ENCODE measurements around the gene SPPL2B.

Gene SPPL2B

GRCh38 chr19:2360833-2361232 is 32.3 kb downstream of the SPPL2B start:
- no peak for TF ChIP-seq CTCF (IDR thresholded peaks at IDR 0.05; ENCODE audit: extremely low read depth, missing control alignments)
- no peak for DNase-seq (ENCODE audit: low spot score)

- DNase-seq (ENCODE audit: low spot score), result no peak
These were observed 33.0 kb downstream of the SPPL2B start for GRCh38 chr19:2361246-2362045.

GRCh38 chr19:2362046-2362969 is 33.8 kb downstream of the SPPL2B start:
- no peak for TF ChIP-seq CTCF (IDR thresholded peaks at IDR 0.05; ENCODE audit: extremely low read depth, missing control alignments)
- DNase-seq (ENCODE audit: low spot score), result no peak

More at GRCh38 chr19:2361246-2362045, 33.0 kb downstream of the SPPL2B start:
- no peak for TF ChIP-seq CTCF (IDR thresholded peaks at IDR 0.05; ENCODE audit: extremely low read depth, missing control alignments)

- DNase-seq (ENCODE audit: low spot score), result no peak
- no peak for TF ChIP-seq CTCF (IDR thresholded peaks at IDR 0.05; ENCODE audit: extremely low read depth, missing control alignments)
These were observed 34.5 kb downstream of the SPPL2B start for GRCh38 chr19:2362970-2363300.

GRCh38 chr19:2363419-2363818 is 34.9 kb downstream of the SPPL2B start:
- DNase-seq (ENCODE audit: low spot score), result no peak
- TF ChIP-seq CTCF (IDR thresholded peaks at IDR 0.05; ENCODE audit: extremely low read depth, missing control alignments), result no peak

GRCh38 chr19:2365201-2365970 is 36.9 kb downstream of the SPPL2B start:
- no peak for TF ChIP-seq CTCF (IDR thresholded peaks at IDR 0.05; ENCODE audit: extremely low read depth, missing control alignments)
- no peak for DNase-seq (ENCODE audit: low spot score)

Data from GM20000 (cell line).